Liver (tissue), 9 donors: ENCODE measurements around the gene MTHFD2L. TPM values are rescaled to one million over a fixed set of nuclear protein-coding genes. Genes with fewer than 3 reads are reported as not detected.

Experiments
- DNase-seq: peaks from one replicate; pipeline ENCODE4 v3.0.0-alpha.2; 2017; ENCODE audit warnings: low spot score
- H3K27ac ChIP-seq, 2 donors: one replicate each; pipeline ENCODE4 v1.7.0; 2013; ENCODE audit warnings: inconsistent platforms in 2 of 2, low read length in 2 of 2, control low read depth in 1 of 2, low read depth in 1 of 2, mild to moderate bottlenecking in 1 of 2
- H3K27me3 ChIP-seq, 4 donors: one replicate each; pipeline versions ENCODE4 v1.6.1 to v1.7.0; 2013; ENCODE audit warnings: low read length in 3 of 4, inconsistent platforms in 1 of 4, mild to moderate bottlenecking in 1 of 4, moderate library complexity in 1 of 4; ENCODE audit not compliant: control insufficient read depth in 4 of 4, insufficient read depth in 4 of 4
- H3K36me3 ChIP-seq, 4 donors: one replicate each; pipeline versions ENCODE4 v1.6.1 to v1.7.0; 2013; ENCODE audit warnings: low read length in 3 of 4, mild to moderate bottlenecking in 3 of 4, low read depth in 1 of 4, moderate library complexity in 1 of 4; ENCODE audit not compliant: control insufficient read depth in 4 of 4, insufficient read depth in 3 of 4
- H3K4me1 ChIP-seq, 4 donors: one replicate each; pipeline versions ENCODE4 v1.6.1 to v1.7.0; 2013; ENCODE audit warnings: low read length in 3 of 4, mild to moderate bottlenecking in 3 of 4, moderate library complexity in 1 of 4; ENCODE audit not compliant: control insufficient read depth in 4 of 4, insufficient read depth in 4 of 4
- H3K4me3 ChIP-seq, 3 donors: one replicate each; pipeline versions ENCODE4 v1.6.1 to v1.7.0; 2013; ENCODE audit warnings: low read length in 3 of 3, control low read depth in 1 of 3, low read depth in 1 of 3, mild to moderate bottlenecking in 1 of 3
- H3K9ac ChIP-seq, 2 donors: one replicate each; pipeline ENCODE4 v1.7.0; 2013; ENCODE audit warnings: low read length in 2 of 2, mild to moderate bottlenecking in 2 of 2, moderate library complexity in 2 of 2, control low read depth in 1 of 2, low read depth in 1 of 2
- H3K9me3 ChIP-seq, 4 donors: one replicate each; pipeline versions ENCODE4 v1.6.1 to v1.7.0; 2013; ENCODE audit warnings: low read length in 3 of 4; ENCODE audit not compliant: control insufficient read depth in 4 of 4
- ATF3 ChIP-seq: IDR thresholded peaks from 2 replicates; pipeline ENCODE4 v1.6.1; 2016; ENCODE audit warnings: antibody characterized with exemption
- CTCF ChIP-seq: fragments of 150-350 bp; IDR thresholded peaks from 2 replicates; pipeline ENCODE4 v1.5.1; 2017; ENCODE audit warnings: improper control_type of control experiment, low read depth, low read length; ENCODE audit not compliant: missing input control
- EGR1 ChIP-seq, 2 donors: IDR thresholded peaks; 2 replicates each; pipeline ENCODE4 v1.6.1; 2016 to 2018; ENCODE audit warnings: antibody characterized with exemption in 2 of 2, low read depth in 2 of 2
- FOXA1 ChIP-seq: IDR thresholded peaks from 2 replicates; pipeline ENCODE4 v1.6.1; 2016; ENCODE audit warnings: antibody characterized with exemption
- FOXA2 ChIP-seq: IDR thresholded peaks from 2 replicates; pipeline ENCODE4 v1.6.1; 2016; ENCODE audit warnings: antibody characterized with exemption
- GABPA ChIP-seq, 2 donors: IDR thresholded peaks in 1 of 2; conservative IDR thresholded peaks in 1 of 2; 2 replicates each; pipeline ENCODE4 v1.6.1; 2016; ENCODE audit warnings: antibody characterized with exemption in 2 of 2, mild to moderate bottlenecking in 1 of 2, moderate library complexity in 1 of 2
- HNF4A ChIP-seq, 2 donors: conservative IDR thresholded peaks; 2 replicates each; pipeline ENCODE4 v1.6.1; 2016; ENCODE audit warnings: antibody characterized with exemption in 2 of 2, mild to moderate bottlenecking in 2 of 2
- HNF4G ChIP-seq: IDR thresholded peaks from 2 replicates; pipeline ENCODE4 v1.6.1; 2016; ENCODE audit warnings: antibody characterized with exemption
- JUND ChIP-seq, 2 donors: IDR thresholded peaks; 2 replicates each; pipeline ENCODE4 v1.6.1; 2016; ENCODE audit warnings: antibody characterized with exemption in 2 of 2
- MAX ChIP-seq: IDR thresholded peaks from 2 replicates; pipeline ENCODE4 v1.6.1; 2016; ENCODE audit warnings: antibody characterized with exemption
- NR2F2 ChIP-seq: IDR thresholded peaks from 2 replicates; pipeline ENCODE4 v1.6.1; 2016; ENCODE audit warnings: antibody characterized with exemption
- RAD21 ChIP-seq, 2 donors: IDR thresholded peaks; 2 replicates each; pipeline ENCODE4 v1.6.1; 2016; ENCODE audit warnings: antibody characterized with exemption in 2 of 2, mild to moderate bottlenecking in 2 of 2
- REST ChIP-seq: IDR thresholded peaks from 2 replicates; pipeline ENCODE4 v1.6.1; 2016; ENCODE audit warnings: antibody characterized with exemption, mild to moderate bottlenecking
- RXRA ChIP-seq, 2 donors: IDR thresholded peaks; 2 replicates each; pipeline ENCODE4 v1.6.1; 2017 to 2018; ENCODE audit warnings: antibody characterized with exemption in 2 of 2, mild to moderate bottlenecking in 1 of 2
- SP1 ChIP-seq: IDR thresholded peaks from 2 replicates; pipeline ENCODE4 v1.6.1; 2018; ENCODE audit warnings: antibody characterized with exemption, mild to moderate bottlenecking
- TAF1 ChIP-seq: conservative IDR thresholded peaks from 2 replicates; pipeline ENCODE4 v1.6.1; 2016; ENCODE audit warnings: antibody characterized with exemption, mild to moderate bottlenecking
- YY1 ChIP-seq: IDR thresholded peaks from 2 replicates; pipeline ENCODE4 v1.6.1; 2016; ENCODE audit warnings: antibody characterized with exemption, mild to moderate bottlenecking
- ZBTB33 ChIP-seq: IDR thresholded peaks from 2 replicates; pipeline ENCODE4 v1.6.1; 2016; ENCODE audit warnings: antibody characterized with exemption
- WGBS: extraction: QIAGEN DNeasy Blood & Tissue Kit; methylation state at CpG from one replicate; pipeline ENCODE4 v1.1.7; 2013; 5-methylcytosine and 5-hydroxymethylcytosine counted together
- polyA plus RNA-seq, 2 donors: library from polyadenylated mRNA; stranded (reverse) in 1 of 2; unstranded in 1 of 2; fragments of 200-250 nt in 1 of 2; fragments of >200 nt in 1 of 2; fragmentation: Nextera tagmentation in 1 of 2; extraction: Ambion mirVana in 1 of 2; gene quantifications; one replicate each; pipeline versions ENCODE4 v1.2.1 to v1.2.3, GENCODE V29; 2013 to 2015
- total RNA-seq, 2 donors: library from RNA; depleted of rRNA; stranded (reverse); fragments of >200 nt; gene quantifications; one replicate each; pipeline ENCODE4 v1.2.3, GENCODE V29; 2014
- donor health status: healthy.
- donor health status: healthy.
- donor health status: healthy.
- donor health status: healthy.
- donor health status: healthy.

The MTHFD2L gene
- total RNA-seq (10 to 100 TPM in 1 of 2 donors, 1 to 10 TPM in 1; 7.4 to 51.5 TPM), polyA plus RNA-seq (10 to 100 TPM; 15.5 to 46.7 TPM)

- H3K9ac ChIP-seq: peak within 1 kb of the TSS; percentile 76 to 88
Measured at GRCh38 chr4:74157561-74158465, at the start of gene MTHFD2L. Gene MTHFD2L, plus strand, starts transcription at chr4:74158118. Its CDS starts 21 bp downstream, at chr4:74158139.

More at GRCh38 chr4:74157561-74158465, at the start of gene MTHFD2L:
- peak within 1 kb of the TSS; percentile 78 to 92 for H3K27ac ChIP-seq
- no peaks in the 10 kb centered on the region for H3K9me3 ChIP-seq
- H3K36me3 ChIP-seq: peaks cover 1 to 11% (median 6%) of the 10 kb centered on the region in 4 donors
- DNase-seq: peak; percentile 88
- under 1% methylated on average over 78 of the region's 78 CpGs for WGBS
- H3K4me1 ChIP-seq: peaks cover 0 to 22% (median 9%) of the 10 kb centered on the region in 4 donors
- no peaks in the 10 kb centered on the region for H3K27me3 ChIP-seq
- peak within 1 kb of the TSS; percentile 81 to 98 (median 88) for H3K4me3 ChIP-seq
- TF ChIP-seq TAF1 (peak; percentile 57), FOXA1 (peak; percentile 43), HNF4G (no peak), REST (peak; percentile 47), JUND (IDR thresholded peaks at IDR 0.05) (peak in 1 of 2 donors; percentile 16), YY1 (peak; percentile 94), MAX (peak; percentile 76), RAD21 (IDR thresholded peaks at IDR 0.05) (peak in 1 of 2 donors; percentile 54), EGR1 (IDR thresholded peaks at IDR 0.05; ENCODE audit: low read depth in 2 of 2) (peak; percentile 7 to 43), SP1 (peak; percentile 66), HNF4A (conservative IDR thresholded peaks at IDR 0.05) (peak in 1 of 2 donors; percentile 47), ATF3 (no peak), CTCF (no peak), RXRA (IDR thresholded peaks at IDR 0.05) (peak in 1 of 2 donors; percentile 38), GABPA (IDR thresholded peaks at IDR 0.05 in 1 of 2, conservative IDR thresholded peaks at IDR 0.05 in 1 of 2) (peak; percentile 33 to 83), FOXA2 (no peak), ZBTB33 (no peak), NR2F2 (peak; percentile 6)
